CD4-positive, alpha-beta T cell treated with Interleukin-21 for 1 hour (primary cell): ENCODE results near the gene CDO1.

ENCODE experiments used
- DNase-seq: peaks from one replicate; pipeline ENCODE4 v3.0.0-alpha.2; 2020

Gene CDO1

DNA sequence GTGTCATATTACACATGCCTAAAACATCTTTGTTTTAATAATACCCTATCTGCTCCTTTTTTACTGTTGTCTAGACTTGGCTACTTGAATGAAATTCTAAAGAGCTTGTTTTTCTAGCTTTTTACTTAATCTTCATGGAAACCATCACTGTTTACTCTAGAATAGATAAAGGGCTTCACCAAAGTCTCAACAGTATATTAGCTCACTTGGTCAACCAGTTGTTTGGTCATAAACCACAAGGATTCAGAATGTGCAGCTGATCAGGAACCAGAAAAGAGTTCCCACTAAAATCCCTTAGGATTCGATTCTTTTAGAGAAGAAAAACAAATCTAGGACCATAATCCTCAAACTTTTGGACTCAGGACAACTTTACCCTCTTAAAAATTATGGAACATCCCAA lies 38.0 kb downstream of the CDO1 start:
- no peak for DNase-seq

DNA sequence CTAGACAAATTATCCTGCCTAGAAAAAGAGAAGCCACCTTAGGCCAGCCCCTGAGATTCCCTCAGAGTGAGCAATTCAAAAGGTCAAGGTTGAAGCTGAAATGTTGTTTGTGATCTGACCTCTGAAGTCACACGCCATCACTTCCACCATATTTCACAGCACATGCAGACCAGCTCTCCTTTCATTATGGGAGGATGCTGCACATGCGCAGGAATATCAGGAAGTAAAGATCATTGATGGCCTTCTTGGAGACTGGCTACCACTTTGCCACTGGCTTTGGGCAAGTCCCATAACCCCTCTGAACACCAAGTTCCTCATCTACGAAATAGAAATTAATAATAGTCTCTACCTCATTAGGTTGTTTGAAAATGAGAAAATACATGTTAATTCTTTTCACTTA lies 39.5 kb downstream of the CDO1 start:
- no peak for DNase-seq

DNA sequence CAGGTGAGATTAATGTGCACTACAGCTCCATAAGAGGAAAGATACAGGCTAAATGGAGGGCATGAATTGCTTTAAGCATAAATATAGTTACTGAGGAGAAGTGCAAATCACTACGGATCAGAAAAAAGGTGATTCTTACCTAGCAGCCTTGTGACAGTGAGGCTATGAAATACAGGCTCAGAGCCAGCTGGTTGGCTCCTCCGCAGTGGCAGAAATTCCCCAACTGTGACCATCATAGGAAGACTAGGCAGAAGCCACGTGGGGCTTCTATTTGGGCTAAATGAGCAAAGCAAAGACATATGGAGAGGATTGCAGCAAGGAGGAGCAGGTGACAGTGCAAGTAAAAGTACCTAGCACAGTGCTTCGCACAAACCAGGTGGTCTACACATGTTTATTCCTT lies 40.5 kb downstream of the CDO1 start:
- DNase-seq, result no peak

DNA sequence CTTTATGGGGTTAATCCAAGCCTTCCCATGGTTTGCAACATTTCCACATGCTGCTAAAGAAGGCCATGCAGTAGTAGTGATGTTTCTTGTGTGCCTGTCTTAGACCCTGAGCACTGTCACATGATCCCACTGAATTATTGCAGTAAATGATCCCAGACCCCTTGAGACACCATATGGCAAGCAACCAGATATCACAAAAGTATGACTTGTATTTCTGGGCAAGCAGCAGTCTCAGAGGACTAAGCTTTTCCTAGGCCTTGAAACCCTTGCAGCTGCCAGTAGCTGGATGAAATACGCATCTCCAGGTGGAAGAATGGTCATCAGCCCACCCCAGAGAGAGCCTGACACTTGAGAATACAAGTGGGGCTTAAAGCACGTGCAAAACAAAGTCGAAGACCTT lies 41.8 kb downstream of the CDO1 start:
- DNase-seq, result no peak

- DNase-seq, result no peak
Observed at GRCh38 chr5:115772731-115773475, 43.6 kb downstream of the CDO1 start.

- DNase-seq, result no peak
Observed at GRCh38 chr5:115770466-115770865, 46.0 kb downstream of the CDO1 start.

DNA sequence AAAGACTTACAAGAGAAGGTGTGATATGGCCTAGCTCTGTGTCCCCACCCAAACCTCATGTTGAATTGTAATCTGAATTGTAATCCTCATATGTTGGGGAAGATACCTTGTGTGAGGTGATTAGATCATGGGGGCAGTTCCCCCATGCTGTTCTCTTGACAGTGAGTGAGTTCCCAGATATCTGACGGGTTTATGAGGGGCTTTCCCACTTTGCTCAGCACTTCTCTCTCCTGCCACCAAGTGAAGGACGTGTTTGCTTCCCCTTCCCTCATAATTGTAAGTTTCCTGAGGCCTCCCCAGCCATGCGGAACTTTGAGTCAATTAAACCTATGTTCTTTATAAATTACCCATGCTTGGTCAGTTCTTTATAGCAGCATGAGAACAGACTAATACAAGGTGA lies 49.0 kb downstream of the CDO1 start:
- DNase-seq, result no peak

DNA sequence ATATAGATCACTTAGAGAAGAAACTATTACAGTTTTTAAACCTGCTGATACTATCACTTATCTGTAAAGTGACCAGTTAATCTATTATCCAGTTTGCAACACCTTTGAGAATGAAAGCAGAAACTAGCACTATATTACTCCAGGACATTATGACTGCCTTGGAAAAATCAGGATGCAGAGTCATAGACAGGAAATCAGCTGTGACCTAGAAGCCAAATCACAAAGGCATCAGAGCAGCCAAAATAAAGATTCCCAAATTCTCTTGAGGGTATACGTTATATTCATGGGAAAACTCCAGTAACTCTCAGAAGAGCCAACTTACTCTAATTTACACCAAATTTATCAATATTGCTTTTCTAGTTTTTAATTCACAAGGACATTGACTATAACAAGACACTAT lies 49.9 kb downstream of the CDO1 start:
- DNase-seq, result no peak

DNA sequence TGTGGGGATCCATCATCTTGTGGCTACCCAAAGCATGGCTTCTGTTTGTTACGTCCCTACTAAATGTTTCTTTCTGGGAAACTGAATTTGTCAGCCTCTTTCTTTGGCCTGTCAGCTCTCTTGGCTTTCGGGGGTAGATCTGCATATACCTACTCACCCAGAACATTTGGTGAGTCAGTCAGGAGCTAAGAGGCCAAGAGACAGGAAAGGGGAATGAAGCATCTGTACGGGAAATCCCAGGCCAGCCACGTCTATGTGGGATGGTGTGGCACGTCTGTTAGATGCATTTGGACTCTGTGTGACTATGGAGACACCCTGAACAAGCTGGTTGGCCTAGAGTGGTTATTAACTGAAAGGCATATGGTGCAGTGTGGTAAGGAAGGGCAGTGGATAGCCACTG lies 58.1 kb downstream of the CDO1 start:
- DNase-seq, result no peak

DNA sequence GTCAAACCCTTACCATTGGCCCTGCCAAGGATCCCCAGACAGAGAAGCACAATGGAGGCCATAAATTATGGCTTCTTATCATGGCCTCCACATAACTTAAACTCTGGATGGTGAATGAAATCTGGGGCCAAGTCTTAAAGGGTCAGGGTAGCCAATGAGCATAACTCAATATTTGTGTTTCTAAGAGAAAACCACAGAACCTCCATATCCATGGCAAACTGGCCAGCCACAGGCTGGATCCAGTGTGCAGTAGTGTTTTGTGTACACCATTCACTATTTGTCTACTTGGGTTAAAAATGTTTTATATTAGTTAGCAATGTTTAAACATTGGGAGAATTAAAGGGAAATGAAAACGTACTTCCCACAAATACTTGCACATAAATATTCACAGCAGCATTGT lies 60.8 kb downstream of the CDO1 start:
- DNase-seq, result no peak
